DOHH2 (cell line): Measurements from ENCODE around the gene ZSWIM5.

Source experiments
- H3F3A ChIP-seq: fragments of 200-600 bp; sonication (generic), shearing (Covaris generic); 2 replicates; pipeline ENCODE4 v1.6.0; 2016; ENCODE audit warnings: antibody characterized with exemption, mild to moderate bottlenecking; ENCODE audit not compliant: control insufficient read depth, insufficient read depth
- H3K27ac ChIP-seq: fragments of 200-600 bp; sonication (generic); 2 replicates; pipeline ENCODE4 v1.5.1; 2014; ENCODE audit warnings: low read depth, mild to moderate bottlenecking, low read length, moderate library complexity
- H3K27me3 ChIP-seq: fragments of 200-600 bp; sonication (generic); 2 replicates; pipeline ENCODE4 v1.6.1; 2014; ENCODE audit warnings: mild to moderate bottlenecking, low read length, mixed read lengths; ENCODE audit not compliant: control insufficient read depth
- H3K36me3 ChIP-seq: fragments of 200-600 bp; sonication (generic); 2 replicates; pipeline ENCODE4 v1.6.1; 2014; ENCODE audit warnings: mild to moderate bottlenecking, low read length, moderate library complexity, mixed read lengths; ENCODE audit not compliant: control insufficient read depth
- H3K4me1 ChIP-seq: fragments of 200-600 bp; sonication (generic); 2 replicates; pipeline ENCODE4 v1.6.1; 2014; ENCODE audit warnings: mild to moderate bottlenecking, low read length, mixed read lengths; ENCODE audit not compliant: control insufficient read depth
- H3K4me2 ChIP-seq: fragments of 200-600 bp; sonication (generic); 2 replicates; pipeline ENCODE4 v1.6.0; 2014; ENCODE audit warnings: mild to moderate bottlenecking, low read length, moderate library complexity
- H3K4me3 ChIP-seq: fragments of 200-600 bp; sonication (generic); 2 replicates; pipeline ENCODE4 v1.5.1; 2014; ENCODE audit warnings: mild to moderate bottlenecking, low read length, mixed read lengths
- H3K79me2 ChIP-seq: fragments of 200-600 bp; sonication (generic); 2 replicates; pipeline ENCODE4 v1.6.1; 2014; ENCODE audit warnings: mild to moderate bottlenecking, low read length, mixed read lengths; ENCODE audit not compliant: control insufficient read depth
- H3K9me2 ChIP-seq: fragments of 200-600 bp; sonication (generic); replicated peaks from 2 replicates; pipeline ENCODE4 v1.6.1; 2014; ENCODE audit warnings: mild to moderate bottlenecking, low read length, mixed read lengths; ENCODE audit not compliant: control insufficient read depth
- H3K9me3 ChIP-seq: fragments of 200-600 bp; sonication (generic); 2 replicates; pipeline ENCODE4 v1.6.1; 2014; ENCODE audit warnings: antibody characterized with exemption, low read length, mixed read lengths; ENCODE audit not compliant: control insufficient read depth, insufficient read depth
- H4K20me1 ChIP-seq: fragments of 200-600 bp; sonication (generic); 2 replicates; pipeline ENCODE4 v1.6.0; 2014; ENCODE audit warnings: low read depth, mild to moderate bottlenecking, antibody characterized with exemption, low read length, moderate library complexity; ENCODE audit not compliant: control insufficient read depth, insufficient read depth
- EZH2phosphoT487 ChIP-seq: fragments of 200-600 bp; sonication (generic); IDR thresholded peaks from 2 replicates; pipeline ENCODE4 v1.6.1; 2017; ENCODE audit warnings: borderline replicate concordance, mild to moderate bottlenecking, antibody characterized with exemption, low read length, moderate library complexity, mixed read lengths
- TF ChIP-seq, protein P1 (sequence below): fragments of 200-600 bp; sonication (generic); IDR thresholded peaks from one replicate; pipeline ENCODE4 v1.5.1; 2014; ENCODE audit warnings: antibody characterized with exemption, mild to moderate bottlenecking, low read depth, low read length; ENCODE audit not compliant: poor library complexity, severe bottlenecking

ZSWIM5 gene

GRCh38 chr1:45123358-45123757 is 83.0 kb downstream of the ZSWIM5 start:
- no peaks in the 10 kb centered on the region for H4K20me1 ChIP-seq
- TF ChIP-seq EZH2phosphoT487, result no peak
- TF ChIP-seq, protein P1, sequence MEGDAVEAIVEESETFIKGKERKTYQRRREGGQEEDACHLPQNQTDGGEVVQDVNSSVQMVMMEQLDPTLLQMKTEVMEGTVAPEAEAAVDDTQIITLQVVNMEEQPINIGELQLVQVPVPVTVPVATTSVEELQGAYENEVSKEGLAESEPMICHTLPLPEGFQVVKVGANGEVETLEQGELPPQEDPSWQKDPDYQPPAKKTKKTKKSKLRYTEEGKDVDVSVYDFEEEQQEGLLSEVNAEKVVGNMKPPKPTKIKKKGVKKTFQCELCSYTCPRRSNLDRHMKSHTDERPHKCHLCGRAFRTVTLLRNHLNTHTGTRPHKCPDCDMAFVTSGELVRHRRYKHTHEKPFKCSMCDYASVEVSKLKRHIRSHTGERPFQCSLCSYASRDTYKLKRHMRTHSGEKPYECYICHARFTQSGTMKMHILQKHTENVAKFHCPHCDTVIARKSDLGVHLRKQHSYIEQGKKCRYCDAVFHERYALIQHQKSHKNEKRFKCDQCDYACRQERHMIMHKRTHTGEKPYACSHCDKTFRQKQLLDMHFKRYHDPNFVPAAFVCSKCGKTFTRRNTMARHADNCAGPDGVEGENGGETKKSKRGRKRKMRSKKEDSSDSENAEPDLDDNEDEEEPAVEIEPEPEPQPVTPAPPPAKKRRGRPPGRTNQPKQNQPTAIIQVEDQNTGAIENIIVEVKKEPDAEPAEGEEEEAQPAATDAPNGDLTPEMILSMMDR, result no peak
- H3K27ac ChIP-seq, result no peak overlapping the region
- peaks cover 13% of the 10 kb centered on the region for H3K27me3 ChIP-seq
- no peaks in the 10 kb centered on the region for H3K4me1 ChIP-seq
- no peaks in the 10 kb centered on the region for H3F3A ChIP-seq
- H3K4me2 ChIP-seq, result no peak overlapping the region
- H3K36me3 ChIP-seq, result no peaks in the 10 kb centered on the region
- H3K79me2 ChIP-seq, result no peaks in the 10 kb centered on the region
- H3K9me2 ChIP-seq, result no peaks in the 10 kb centered on the region
- no peak overlapping the region for H3K4me3 ChIP-seq
- H3K9me3 ChIP-seq, result no peaks in the 10 kb centered on the region

DNA sequence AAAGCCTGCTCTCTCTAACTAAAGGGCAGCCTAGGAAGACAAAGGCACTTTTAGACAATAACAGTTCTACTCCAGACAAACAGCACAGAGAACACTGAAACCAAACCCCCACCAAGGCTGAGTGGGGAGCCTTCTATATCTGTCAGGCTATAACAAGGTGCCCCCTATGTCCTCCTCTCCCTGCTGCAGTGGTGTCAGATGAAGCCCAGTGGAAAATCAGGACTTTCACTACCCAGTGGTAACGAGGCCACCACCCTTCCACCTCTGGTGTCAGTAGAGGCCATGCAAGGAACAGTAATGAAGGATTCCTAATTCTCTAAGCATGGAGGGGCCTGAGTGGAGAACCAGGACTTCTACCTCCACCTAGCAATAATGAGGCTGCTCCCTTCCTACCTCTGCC is 83.7 kb downstream of the ZSWIM5 start:
- H4K20me1 ChIP-seq, result no peaks in the 10 kb centered on the region
- H3K4me1 ChIP-seq, result no peaks in the 10 kb centered on the region
- no peaks in the 10 kb centered on the region for H3K79me2 ChIP-seq
- no peak overlapping the region for H3K4me2 ChIP-seq
- H3K36me3 ChIP-seq, result no peaks in the 10 kb centered on the region
- H3K27me3 ChIP-seq, result peaks cover 13% of the 10 kb centered on the region
- H3K9me3 ChIP-seq, result no peaks in the 10 kb centered on the region
- TF ChIP-seq, protein P1, result no peak
- H3K27ac ChIP-seq, result no peak overlapping the region
- H3F3A ChIP-seq, result no peaks in the 10 kb centered on the region
- no peaks in the 10 kb centered on the region for H3K9me2 ChIP-seq
- no peak overlapping the region for H3K4me3 ChIP-seq

DNA sequence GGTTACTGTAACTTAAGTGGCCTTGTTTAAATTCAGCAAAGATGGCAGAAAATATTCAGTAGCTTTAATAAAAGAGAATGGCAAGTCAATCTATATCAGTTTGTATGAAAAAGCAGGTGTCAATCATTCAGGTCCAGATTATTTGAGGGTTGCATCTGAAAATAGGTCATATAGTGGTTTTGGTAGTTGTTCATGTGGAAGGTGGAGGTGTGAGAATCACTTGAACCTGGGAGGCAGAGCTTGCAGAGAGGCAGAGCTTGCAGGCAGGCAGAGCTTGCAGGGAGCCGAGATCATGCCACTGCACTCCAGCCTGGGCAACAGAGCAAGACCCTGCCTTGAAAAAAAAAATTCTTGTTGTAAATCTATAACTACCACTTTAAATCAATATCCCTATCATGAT is 88.6 kb downstream of the ZSWIM5 start:
- H3F3A ChIP-seq, result no peaks in the 10 kb centered on the region
- H3K9me3 ChIP-seq, result no peaks in the 10 kb centered on the region
- peaks cover 9% of the 10 kb centered on the region for H3K27me3 ChIP-seq
- H3K4me3 ChIP-seq, result no peak overlapping the region
- H4K20me1 ChIP-seq, result no peaks in the 10 kb centered on the region
- no peaks in the 10 kb centered on the region for H3K36me3 ChIP-seq
- H3K79me2 ChIP-seq, result no peaks in the 10 kb centered on the region
- no peak for TF ChIP-seq EZH2phosphoT487
- TF ChIP-seq, protein P1, result no peak
- no peak overlapping the region for H3K27ac ChIP-seq
- H3K4me2 ChIP-seq, result no peak overlapping the region
- no peaks in the 10 kb centered on the region for H3K4me1 ChIP-seq
- no peaks in the 10 kb centered on the region for H3K9me2 ChIP-seq

DNA sequence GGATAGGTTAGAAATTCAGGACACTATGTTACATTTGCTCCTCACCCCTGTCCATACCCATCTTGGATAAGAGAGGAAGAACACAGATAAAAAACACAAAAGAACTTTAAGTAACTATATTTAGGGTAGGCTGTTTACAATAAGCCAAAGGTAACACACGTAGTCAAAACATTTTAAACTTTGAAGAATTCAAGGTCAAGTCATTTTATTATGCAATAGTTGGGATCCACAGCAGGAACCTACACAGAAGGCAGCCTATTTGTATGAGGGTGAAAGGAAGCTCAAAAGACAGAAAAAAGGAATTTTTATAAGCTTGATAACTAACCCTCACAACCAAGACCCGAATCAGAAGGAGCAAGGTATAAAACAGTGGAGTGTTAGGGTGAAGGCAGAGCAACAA is 89.6 kb downstream of the ZSWIM5 start:
- no peaks in the 10 kb centered on the region for H3K9me2 ChIP-seq
- H3K27me3 ChIP-seq, result peaks cover 12% of the 10 kb centered on the region
- TF ChIP-seq, protein P1, result no peak
- no peak for TF ChIP-seq EZH2phosphoT487
- no peaks in the 10 kb centered on the region for H3K9me3 ChIP-seq
- no peaks in the 10 kb centered on the region for H3K36me3 ChIP-seq
- no peak overlapping the region for H3K4me2 ChIP-seq
- no peaks in the 10 kb centered on the region for H4K20me1 ChIP-seq
- H3K79me2 ChIP-seq, result no peaks in the 10 kb centered on the region
- no peaks in the 10 kb centered on the region for H3K4me1 ChIP-seq
- no peaks in the 10 kb centered on the region for H3F3A ChIP-seq
- no peak overlapping the region for H3K27ac ChIP-seq
- no peak overlapping the region for H3K4me3 ChIP-seq
